GM12891 (cell line): ENCODE measurements around the gene MPZL1.

Experiments used
- POLR2A ChIP-seq: IDR thresholded peaks from 2 replicates; pipeline ENCODE4 v1.6.1; 2011; ENCODE audit warnings: low read depth, low read length, control low read depth
- POLR2AphosphoS5 ChIP-seq: IDR thresholded peaks from 2 replicates; pipeline ENCODE4 v1.6.1; 2011; ENCODE audit warnings: low read depth, low read length, control low read depth
- SPI1 ChIP-seq: IDR thresholded peaks from 2 replicates; pipeline ENCODE4 v1.6.1; 2011; ENCODE audit warnings: low read depth, low read length, control low read depth
- TAF1 ChIP-seq: IDR thresholded peaks from 2 replicates; pipeline ENCODE4 v1.6.1; 2011; ENCODE audit warnings: low read depth, low read length, control low read depth

GRCh38 chr1:167694691-167695090, 27.1 kb upstream of the MPZL1 start:
- TF ChIP-seq POLR2AphosphoS5: no peak
- TF ChIP-seq POLR2A: no peak
- TF ChIP-seq SPI1: no peak
- TF ChIP-seq TAF1: no peak
